Rectal smooth muscle tissue (tissue), 1 donor: ENCODE results near the gene PTK7.
"Not testable (repeated sequence)": the region's sequence is repeated elsewhere in the genome, so short reads cannot be mapped to it uniquely, and the experiment has no call there.

Experiments
- H3K27ac ChIP-seq: one replicate; pipeline ENCODE4 v1.7.0; 2013; ENCODE audit warnings: low read depth, low read length, inconsistent platforms
- H3K27me3 ChIP-seq: one replicate; pipeline ENCODE4 v1.7.0; 2013; ENCODE audit warnings: low read length; ENCODE audit not compliant: control insufficient read depth, insufficient read depth
- H3K36me3 ChIP-seq: one replicate; pipeline ENCODE4 v1.7.0; 2013; ENCODE audit warnings: low read length; ENCODE audit not compliant: control insufficient read depth, insufficient read depth
- H3K4me1 ChIP-seq: one replicate; pipeline ENCODE4 v1.7.0; 2013; ENCODE audit warnings: low read length; ENCODE audit not compliant: control insufficient read depth, insufficient read depth
- H3K4me3 ChIP-seq: one replicate; pipeline ENCODE4 v1.7.0; 2013; ENCODE audit warnings: low read length
- H3K9ac ChIP-seq: one replicate; pipeline ENCODE4 v1.7.0; 2013; ENCODE audit warnings: low read length

The PTK7 gene

GRCh38 chr6:43129434-43130194 lies 53.5 kb downstream of the PTK7 start:
- H3K9ac ChIP-seq = no peak overlapping the region
- no peaks in the 10 kb centered on the region for H3K27me3 ChIP-seq
- H3K27ac ChIP-seq = no peak overlapping the region
- no peaks in the 10 kb centered on the region for H3K36me3 ChIP-seq
- H3K4me3 ChIP-seq = no peak overlapping the region
- no peaks in the 10 kb centered on the region for H3K4me1 ChIP-seq

- Histone ChIP-seq H3K4me3 (no peak overlapping the region), H3K27ac (no peak overlapping the region), H3K36me3 (no peaks in the 10 kb centered on the region), H3K27me3 (no peaks in the 10 kb centered on the region), H3K9ac (no peak overlapping the region), H3K4me1 (no peaks in the 10 kb centered on the region)
These were observed 54.3 kb downstream of the PTK7 start for GRCh38 chr6:43130429-43130828.

DNA sequence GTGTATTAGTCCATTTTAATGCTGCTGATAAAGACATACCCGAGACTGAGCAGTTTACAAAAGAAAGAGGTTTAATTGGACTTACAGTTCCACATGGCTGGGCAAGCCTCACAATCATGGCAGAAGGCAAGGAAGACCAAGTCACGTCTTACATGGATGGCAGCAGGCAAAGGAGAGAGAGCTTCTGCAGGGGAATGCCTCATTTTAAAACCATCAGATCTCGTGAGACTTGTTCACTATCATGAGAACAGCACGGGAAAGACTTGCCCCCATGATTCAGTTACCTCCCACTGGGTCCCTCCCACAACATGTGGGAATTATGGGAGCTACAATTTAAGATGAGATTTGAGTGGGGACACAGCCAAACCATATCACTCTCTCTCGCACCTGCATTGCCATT lies 55.3 kb downstream of the PTK7 start:
- not testable (repeated sequence) for H3K27ac ChIP-seq, H3K9ac ChIP-seq

GRCh38 chr6:43138267-43138666 lies 62.2 kb downstream of the PTK7 start:
- H3K4me1 ChIP-seq = peaks cover 3% of the 10 kb centered on the region
- H3K9ac ChIP-seq = no peak overlapping the region
- H3K36me3 ChIP-seq = no peaks in the 10 kb centered on the region
- H3K27ac ChIP-seq = no peak overlapping the region
- H3K27me3 ChIP-seq = no peaks in the 10 kb centered on the region
- H3K4me3 ChIP-seq = no peak overlapping the region

More for the DNA sequence above, 55.3 kb downstream of the PTK7 start:
- H3K4me1 ChIP-seq, H3K4me3 ChIP-seq, H3K36me3 ChIP-seq, H3K27me3 ChIP-seq: not testable (repeated sequence)

DNA sequence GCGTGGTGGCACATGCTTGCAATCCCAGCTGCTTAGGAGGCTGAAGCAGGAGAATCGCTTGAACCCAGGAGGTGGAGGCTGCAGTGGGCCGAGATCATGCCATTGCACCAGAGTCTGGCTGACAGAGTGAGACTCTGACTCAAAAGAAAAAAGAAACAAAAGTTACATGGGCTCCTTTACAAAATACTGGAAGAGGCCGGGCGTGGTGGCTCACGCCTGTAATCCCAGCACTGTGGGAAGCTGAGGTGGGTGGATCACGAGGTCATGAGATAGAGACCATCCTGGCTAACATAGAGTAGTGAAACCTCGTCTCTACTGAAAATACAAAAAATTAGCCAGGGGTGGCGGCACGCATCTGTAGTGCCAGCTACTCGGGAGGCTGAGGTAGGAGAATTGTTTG lies 63.9 kb downstream of the PTK7 start:
- not testable (repeated sequence) for H3K4me1 ChIP-seq, H3K27me3 ChIP-seq, H3K4me3 ChIP-seq, H3K27ac ChIP-seq, H3K36me3 ChIP-seq, H3K9ac ChIP-seq

- Histone ChIP-seq H3K9ac (no peak overlapping the region), H3K27me3 (no peaks in the 10 kb centered on the region), H3K36me3 (no peaks in the 10 kb centered on the region), H3K4me3 (no peak overlapping the region), H3K4me1 (peaks cover 10% of the 10 kb centered on the region), H3K27ac (no peak overlapping the region)
These were observed 65.5 kb downstream of the PTK7 start for GRCh38 chr6:43141644-43142043.

- Histone ChIP-seq H3K27me3 (no peaks in the 10 kb centered on the region), H3K4me3 (no peak overlapping the region), H3K27ac (no peak overlapping the region), H3K36me3 (no peaks in the 10 kb centered on the region), H3K9ac (no peak overlapping the region), H3K4me1 (peaks cover 10% of the 10 kb centered on the region)
These were observed 66.0 kb downstream of the PTK7 start for GRCh38 chr6:43142101-43142500.

DNA sequence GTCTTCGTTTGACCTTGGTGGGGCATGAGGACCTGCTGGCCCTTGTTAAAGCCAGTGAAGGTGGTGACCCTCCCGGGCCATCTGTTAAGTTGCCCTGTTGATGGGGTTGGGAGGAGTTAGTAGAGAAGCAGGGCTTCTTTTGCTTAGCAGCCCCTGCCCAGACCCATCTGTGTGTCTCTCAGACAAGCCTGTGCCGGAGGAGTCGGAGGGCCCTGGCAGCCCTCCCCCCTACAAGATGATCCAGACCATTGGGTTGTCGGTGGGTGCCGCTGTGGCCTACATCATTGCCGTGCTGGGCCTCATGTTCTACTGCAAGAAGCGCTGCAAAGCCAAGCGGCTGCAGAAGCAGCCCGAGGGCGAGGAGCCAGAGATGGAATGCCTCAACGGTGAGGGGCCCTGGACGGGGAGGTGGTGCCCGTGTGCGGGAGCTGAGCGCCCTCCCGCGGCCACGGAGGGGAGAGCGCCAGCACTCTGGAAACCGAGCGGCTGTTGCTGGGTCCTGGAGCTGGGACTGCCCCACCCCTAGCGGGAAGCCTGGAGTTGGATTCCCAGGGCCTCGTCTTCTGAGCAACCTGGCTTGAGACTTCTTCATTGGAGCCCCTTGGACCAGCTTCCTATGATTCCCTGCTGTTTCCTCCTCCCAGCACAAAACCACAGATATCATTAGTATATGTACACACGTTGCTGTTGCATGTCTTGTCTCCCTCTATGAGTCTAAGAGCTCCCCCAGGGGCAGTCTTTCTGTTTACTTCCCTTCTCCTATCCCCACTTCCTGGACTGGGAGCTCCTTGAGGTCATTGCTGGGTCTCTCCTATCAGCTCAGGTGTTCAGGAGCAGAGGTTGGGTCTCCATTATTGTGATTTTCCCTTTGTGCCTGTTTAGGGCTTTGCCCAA lies 67.4 kb downstream of the PTK7 start:
- H3K9ac ChIP-seq = peak overlapping the region; percentile 3

DNA sequence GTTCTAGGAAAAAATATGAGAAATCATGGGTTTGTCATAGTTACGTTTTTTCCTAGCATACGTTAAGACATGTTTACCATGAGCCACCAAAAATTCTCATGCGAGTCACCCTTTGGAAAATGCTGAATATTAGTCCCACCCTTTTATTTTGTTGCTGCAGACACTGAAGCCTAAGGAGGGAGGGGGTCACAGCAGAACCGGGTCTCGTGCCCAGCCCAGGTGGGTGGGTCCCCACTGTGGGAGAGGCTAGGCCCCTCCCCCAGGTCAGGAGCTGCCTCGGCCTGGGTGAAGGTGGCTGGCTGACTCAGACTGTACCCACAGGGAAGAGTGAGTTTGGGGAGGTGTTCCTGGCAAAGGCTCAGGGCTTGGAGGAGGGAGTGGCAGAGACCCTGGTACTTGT lies 68.8 kb downstream of the PTK7 start:
- Histone ChIP-seq H3K9ac (no peak overlapping the region), H3K36me3 (no peaks in the 10 kb centered on the region), H3K27ac (no peak overlapping the region), H3K4me3 (no peak overlapping the region), H3K4me1 (peaks cover 10% of the 10 kb centered on the region), H3K27me3 (no peaks in the 10 kb centered on the region)

More for the DNA sequence above, 67.4 kb downstream of the PTK7 start:
- H3K27ac ChIP-seq = peak overlapping the region; percentile 41
- H3K4me1 ChIP-seq = peaks cover 10% of the 10 kb centered on the region
- no peaks in the 10 kb centered on the region for H3K27me3 ChIP-seq
- no peaks in the 10 kb centered on the region for H3K36me3 ChIP-seq
- peak overlapping the region; percentile 2 for H3K4me3 ChIP-seq

- no peak overlapping the region for H3K4me3 ChIP-seq
- H3K27ac ChIP-seq = no peak overlapping the region
- H3K36me3 ChIP-seq = no peaks in the 10 kb centered on the region
- H3K27me3 ChIP-seq = no peaks in the 10 kb centered on the region
- no peak overlapping the region for H3K9ac ChIP-seq
- H3K4me1 ChIP-seq = peaks cover 10% of the 10 kb centered on the region
These were observed 70.1 kb downstream of the PTK7 start for GRCh38 chr6:43146261-43146660.

GRCh38 chr6:43146709-43147688 lies 70.9 kb downstream of the PTK7 start:
- Histone ChIP-seq H3K4me3 (no peak overlapping the region), H3K4me1 (peaks cover 10% of the 10 kb centered on the region), H3K27me3 (no peaks in the 10 kb centered on the region), H3K36me3 (no peaks in the 10 kb centered on the region), H3K27ac (no peak overlapping the region), H3K9ac (no peak overlapping the region)
